CD14-positive monocyte (primary cell): ENCODE data around the gene ANO9. TPM values are rescaled to one million over a fixed set of nuclear protein-coding genes. Genes with fewer than 3 reads are reported as not detected.

Source experiments
- DNase-seq, 3 donors: peaks; one replicate each; pipeline ENCODE4 v3.0.0-alpha.2; 2011 to 2022
- H2AFZ ChIP-seq: 2 replicates; pipeline ENCODE4 v1.6.0; 2012; ENCODE audit warnings: mild to moderate bottlenecking, low read depth, low read length, inconsistent platforms; ENCODE audit not compliant: insufficient read depth, poor library complexity, severe bottlenecking
- H3K27ac ChIP-seq, 2 donors: 1 replicate in 1 of 2; 2 replicates in 1 of 2; pipeline ENCODE4 v1.5.1; 2012 to 2013; ENCODE audit warnings: low read length in 2 of 2, control low read depth in 1 of 2, inconsistent platforms in 1 of 2, low read depth in 1 of 2, mild to moderate bottlenecking in 1 of 2
- H3K27me3 ChIP-seq, 2 donors: one replicate each; pipeline versions ENCODE4 v1.6.0 to v1.6.1; 2011 to 2013; ENCODE audit warnings: low read length in 2 of 2; ENCODE audit not compliant: control insufficient read depth in 2 of 2, insufficient read depth in 2 of 2
- H3K36me3 ChIP-seq, 2 donors: replicated peaks in 1 of 2; 1 replicate in 1 of 2; 2 replicates in 1 of 2; pipeline versions ENCODE4 v1.5.1 to v1.6.1; 2012 to 2013; ENCODE audit warnings: low read length in 2 of 2, control low read depth in 1 of 2, inconsistent platforms in 1 of 2, mild to moderate bottlenecking in 1 of 2; ENCODE audit not compliant: insufficient read depth in 2 of 2, control insufficient read depth in 1 of 2
- H3K4me1 ChIP-seq, 2 donors: 1 replicate in 1 of 2; 2 replicates in 1 of 2; pipeline versions ENCODE4 v1.5.1 to v1.6.1; 2012 to 2013; ENCODE audit warnings: low read length in 2 of 2, control low read depth in 1 of 2, inconsistent platforms in 1 of 2, mild to moderate bottlenecking in 1 of 2, moderate library complexity in 1 of 2; ENCODE audit not compliant: insufficient read depth in 2 of 2, control insufficient read depth in 1 of 2
- H3K4me2 ChIP-seq: replicated peaks from 2 replicates; pipeline ENCODE3; 2012; ENCODE audit warnings: low read length, moderate library complexity, mild to moderate bottlenecking; ENCODE audit not compliant: poor library complexity, severe bottlenecking; ENCODE audit errors: extremely low read depth
- H3K4me3 ChIP-seq, 3 experiments: fragments of 200-600 bp in 1 of 3; sonication (generic) in 1 of 3; replicated peaks in 1 of 3; 1 replicate in 2 of 3; 2 replicates in 1 of 3; pipeline ENCODE4 v1.5.1; 2011 to 2013; ENCODE audit warnings: low read length in 3 of 3, mild to moderate bottlenecking in 3 of 3, control low read depth in 2 of 3, low read depth in 2 of 3, inconsistent platforms in 1 of 3, moderate library complexity in 1 of 3
- H3K79me2 ChIP-seq: 2 replicates; pipeline ENCODE4 v1.6.0; 2012; ENCODE audit warnings: mild to moderate bottlenecking, control low read depth, inconsistent platforms, low read length, moderate library complexity; ENCODE audit not compliant: insufficient read depth
- H3K9ac ChIP-seq: 2 replicates; pipeline ENCODE4 v1.6.0; 2017; ENCODE audit warnings: low read length, mild to moderate bottlenecking; ENCODE audit not compliant: insufficient read depth, poor library complexity, severe bottlenecking
- H3K9me3 ChIP-seq, 2 donors: replicated peaks in 1 of 2; 1 replicate in 1 of 2; 2 replicates in 1 of 2; pipeline versions ENCODE4 v1.5.1 to v1.6.1; 2012 to 2013; ENCODE audit warnings: low read length in 2 of 2, control low read depth in 1 of 2; ENCODE audit not compliant: control insufficient read depth in 1 of 2, insufficient read depth in 1 of 2
- H4K20me1 ChIP-seq: 2 replicates; pipeline ENCODE4 v1.6.0; 2012; ENCODE audit warnings: mild to moderate bottlenecking, low read length, control low read depth, moderate library complexity; ENCODE audit not compliant: insufficient read depth
- H3K27ac Mint-ChIP-seq, 7 donors: one replicate each; pipeline ENCODE4 v1.8.0; 2020; ENCODE audit warnings: mild to moderate bottlenecking in 7 of 7, mixed read lengths in 7 of 7, moderate library complexity in 6 of 7, inconsistent platforms in 2 of 7
- H3K27me3 Mint-ChIP-seq, 3 donors: one replicate each; pipeline ENCODE4 v1.8.0; 2021 to 2022; ENCODE audit warnings: low read depth in 3 of 3, mild to moderate bottlenecking in 3 of 3, mixed read lengths in 3 of 3, moderate library complexity in 3 of 3, inconsistent platforms in 1 of 3
- H3K36me3 Mint-ChIP-seq, 2 donors: one replicate each; pipeline ENCODE4 v1.8.0; 2020; ENCODE audit warnings: mixed read lengths in 2 of 2, inconsistent platforms in 1 of 2, mild to moderate bottlenecking in 1 of 2
- H3K4me1 Mint-ChIP-seq: one replicate; pipeline ENCODE4 v1.8.0; 2020; ENCODE audit warnings: mild to moderate bottlenecking, mixed read lengths
- H3K4me3 Mint-ChIP-seq, 2 donors: one replicate each; pipeline ENCODE4 v1.8.0; 2020; ENCODE audit warnings: mild to moderate bottlenecking in 2 of 2, mixed read lengths in 2 of 2, moderate library complexity in 1 of 2
- H3K9me3 Mint-ChIP-seq, 7 donors: one replicate each; pipeline ENCODE4 v1.8.0; 2020 to 2022; ENCODE audit warnings: mixed read lengths in 7 of 7, mild to moderate bottlenecking in 6 of 7, moderate library complexity in 6 of 7, inconsistent platforms in 2 of 7
- CTCF ChIP-seq: fragments of 200-600 bp; IDR thresholded peaks from one replicate; pipeline ENCODE4 v1.8.0; 2022; ENCODE audit warnings: antibody characterized with exemption, mild to moderate bottlenecking
- WGBS: methylation state at CpG from one replicate; pipeline ENCODE4 v1.1.5; 2013; ENCODE audit warnings: missing lambda C conversion rate; ENCODE audit not compliant: insufficient coverage; 5-methylcytosine and 5-hydroxymethylcytosine counted together
- intact Hi-C, 2 donors: fragments of 100-400 bp; cut with micrococcal nuclease; formaldehyde crosslinking; loops; one replicate each; pipeline versions ENCODE4 v1.15.0 to v1.15.1; 2023
- polyA plus RNA-seq, 3 donors: library from polyadenylated mRNA; depleted of rRNA in 1 of 3; unstranded in 2 of 3; stranded (reverse) in 1 of 3; fragments of 300-500 nt in 2 of 3; fragments of >200 nt in 1 of 3; fragmentation: Illumina TruSeq in 2 of 3; gene quantifications; 1 replicate in 2 of 3; 2 replicates in 1 of 3; pipeline ENCODE4 v1.2.3, GENCODE V29; 2012 to 2021

Gene ANO9
- polyA plus RNA-seq, 3 donors = 0.18 to 0.24 TPM; not detected in 1

DNA sequence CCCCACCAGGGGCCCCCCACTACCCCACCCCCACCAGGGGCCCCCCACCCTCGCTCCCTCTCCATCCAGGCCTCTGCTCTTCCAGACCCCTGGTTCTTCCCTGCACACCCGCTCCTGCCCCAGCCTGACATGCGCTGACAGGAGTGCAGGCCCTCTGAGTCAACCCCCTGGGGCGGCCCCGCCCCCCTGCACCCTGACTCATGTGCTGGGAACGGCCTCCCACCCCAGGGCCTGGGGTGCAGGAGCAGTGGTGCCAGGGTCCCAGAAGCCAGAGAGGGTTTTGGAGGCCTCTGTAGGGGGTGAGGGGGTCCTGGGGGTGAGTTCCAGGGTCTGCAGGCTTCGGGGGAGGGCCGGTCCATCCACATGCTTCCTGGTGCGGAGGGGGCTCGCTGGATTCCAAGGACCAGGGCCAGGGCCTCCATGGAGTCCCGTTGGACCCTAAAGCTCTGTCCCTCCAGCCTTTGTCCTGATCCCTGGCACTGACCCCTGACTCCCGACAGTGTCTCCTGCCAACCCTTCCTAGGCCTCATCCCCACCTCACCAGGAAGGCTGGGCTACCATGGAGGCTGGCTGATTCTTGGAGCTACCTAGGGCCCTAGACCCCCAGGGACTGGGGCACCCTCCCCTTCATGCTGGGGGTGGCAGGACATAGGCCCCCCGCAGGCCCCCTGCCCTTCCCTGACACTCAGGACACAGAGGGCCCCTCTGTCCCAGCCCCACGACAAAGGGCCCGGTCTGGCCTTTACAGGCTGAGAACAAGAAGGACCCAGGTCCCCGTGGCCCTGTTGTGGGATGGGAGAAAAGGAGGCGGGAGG, 48.4 kb downstream of the ANO9 start:
- Mint-ChIP-seq H3K27me3 (peaks cover 8 to 24% (median 11%) of the 10 kb centered on the region in 3 donors), H3K9me3 (no peaks in the 10 kb centered on the region), H3K36me3 (no peaks in the 10 kb centered on the region), H3K27ac (no peak overlapping the region), H3K4me1 (peaks cover 4% of the 10 kb centered on the region), H3K4me3 (no peak overlapping the region)
- intact Hi-C loops = no loop called here
- Histone ChIP-seq H3K27ac (no peak overlapping the region), H3K4me1 (peaks cover 7 to 11% of the 10 kb centered on the region in 2 donors), H3K4me2 (no peak overlapping the region), H3K36me3 (no peaks in the 10 kb centered on the region), H4K20me1 (no peaks in the 10 kb centered on the region), H3K27me3 (peaks cover 0 to 6% of the 10 kb centered on the region in 2 donors), H3K79me2 (no peaks in the 10 kb centered on the region), H3K4me3 (no peak overlapping the region), H3K9me3 (no peaks in the 10 kb centered on the region), H2AFZ (no peak overlapping the region), H3K9ac (no peak overlapping the region)
- 96% methylated on average over 5 of the region's 17 CpGs for WGBS
- no peak for DNase-seq
- no peak for TF ChIP-seq CTCF

DNA sequence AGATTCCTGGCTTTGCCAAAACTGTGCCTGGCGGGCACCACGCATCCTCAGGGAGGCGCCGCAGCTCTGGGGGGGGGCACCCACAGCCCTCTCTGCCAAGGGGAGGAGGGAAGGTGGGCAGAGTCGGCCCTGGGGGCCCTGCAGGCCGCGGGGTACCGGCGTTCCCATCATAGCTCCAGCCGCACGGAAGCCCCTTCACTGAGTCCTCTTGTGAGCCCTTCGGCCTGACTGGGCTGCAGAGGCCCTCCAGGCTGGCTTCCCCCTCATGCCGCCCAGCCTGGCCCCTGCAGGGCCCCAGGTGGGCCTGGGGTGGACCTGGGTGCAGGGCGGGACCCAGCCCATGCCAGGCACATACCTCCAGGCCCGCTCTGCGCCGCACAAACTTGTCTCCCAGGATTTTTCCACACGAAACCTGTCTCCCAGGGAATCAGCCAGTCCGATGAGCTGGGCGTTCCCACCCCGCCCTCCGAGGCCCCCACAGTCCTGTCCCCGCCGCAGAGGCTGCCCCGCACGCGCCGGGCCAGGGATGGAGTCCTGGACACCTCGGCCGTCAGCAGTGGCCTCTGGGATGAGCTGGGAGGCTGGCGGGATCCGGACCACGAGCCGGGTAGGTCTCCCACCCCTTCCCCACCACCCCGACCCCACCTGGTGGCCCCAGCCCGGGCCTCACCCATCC, 49.6 kb downstream of the ANO9 start:
- Mint-ChIP-seq H3K27ac (no peak overlapping the region), H3K27me3 (peaks cover 8 to 25% (median 13%) of the 10 kb centered on the region in 3 donors), H3K9me3 (peaks cover under 1 to 9% (median 2%) of the 10 kb centered on the region in 7 donors), H3K4me1 (no peaks in the 10 kb centered on the region), H3K36me3 (no peaks in the 10 kb centered on the region), H3K4me3 (no peak overlapping the region)
- H3K36me3 ChIP-seq = no peaks in the 10 kb centered on the region
- H2AFZ ChIP-seq = no peak overlapping the region
- H4K20me1 ChIP-seq = no peaks in the 10 kb centered on the region
- intact Hi-C loops = no loop called here
- no peak for DNase-seq
- no peaks in the 10 kb centered on the region for H3K79me2 ChIP-seq
- H3K4me3 ChIP-seq = no peak overlapping the region
- 98% methylated on average over 19 of the region's 36 CpGs for WGBS
- peaks cover 0 to 4% of the 10 kb centered on the region in 2 donors for H3K9me3 ChIP-seq
- H3K27ac ChIP-seq = no peak overlapping the region
- peaks cover 0 to 6% of the 10 kb centered on the region in 2 donors for H3K27me3 ChIP-seq
- H3K4me1 ChIP-seq = peaks cover 3 to 7% of the 10 kb centered on the region in 2 donors
- H3K4me2 ChIP-seq = no peak overlapping the region
- no peak for TF ChIP-seq CTCF
- no peak overlapping the region for H3K9ac ChIP-seq
